GM03348 (cell line): Measurements from ENCODE around the gene UGT1A8.
A peak's percentile ranks its signal among the peaks of the same experiment; 100 is the strongest.
"Not testable (repeated sequence)": the region's sequence is repeated elsewhere in the genome, so short reads cannot be mapped to it uniquely, and the experiment has no call there.

ENCODE experiments used
- DNase-seq: peaks from one replicate; pipeline ENCODE4 v3.0.0; 2012; ENCODE audit warnings: low spot score

UGT1A8 gene

GRCh38 chr2:233686928-233687327 is 69.5 kb downstream of the UGT1A8 start:
- no peak for DNase-seq

GRCh38 chr2:233688341-233688740 is 70.9 kb downstream of the UGT1A8 start:
- DNase-seq = no peak

- no peak for DNase-seq
These were observed 71.6 kb downstream of the UGT1A8 start for GRCh38 chr2:233689031-233689430.

- DNase-seq = no peak
These were observed 72.1 kb downstream of the UGT1A8 start for GRCh38 chr2:233689501-233689900.

- DNase-seq = no peak
These were observed 73.0 kb downstream of the UGT1A8 start for GRCh38 chr2:233690444-233690843.

GRCh38 chr2:233691443-233692433 is 74.3 kb downstream of the UGT1A8 start:
- no peak for DNase-seq

- no peak for DNase-seq
These were observed 75.2 kb downstream of the UGT1A8 start, which contains the start of gene UGT1A6 for GRCh38 chr2:233692648-233693047. Gene UGT1A6, plus strand, starts transcription at chr2:233692890. Its CDS starts 115 bp downstream, at chr2:233693005.

- DNase-seq = no peak
These were observed 76.5 kb downstream of the UGT1A8 start for GRCh38 chr2:233693963-233694362.

- no peak for DNase-seq
These were observed 81.3 kb downstream of the UGT1A8 start for GRCh38 chr2:233698740-233699139.

- DNase-seq = no peak
These were observed 82.1 kb downstream of the UGT1A8 start for GRCh38 chr2:233699424-233700027.

- DNase-seq = peak; percentile 17
These were observed 82.7 kb downstream of the UGT1A8 start for GRCh38 chr2:233700028-233700635.

- not testable (repeated sequence) for DNase-seq
These were observed 83.4 kb downstream of the UGT1A8 start for GRCh38 chr2:233700842-233701241.

- no peak for DNase-seq
These were observed 84.8 kb downstream of the UGT1A8 start for GRCh38 chr2:233702238-233702637.

- DNase-seq = peak; percentile 19
These were observed 88.6 kb downstream of the UGT1A8 start for GRCh38 chr2:233705911-233706506.

- peak; percentile 32 for DNase-seq
These were observed 89.3 kb downstream of the UGT1A8 start for GRCh38 chr2:233706720-233707119.

- peak; percentile 16 for DNase-seq
These were observed 90.7 kb downstream of the UGT1A8 start for GRCh38 chr2:233707940-233708644.

- no peak for DNase-seq
These were observed 91.5 kb downstream of the UGT1A8 start for GRCh38 chr2:233708942-233709341.

- DNase-seq = peak; percentile 89
These were observed 94.0 kb downstream of the UGT1A8 start for GRCh38 chr2:233711312-233712008.

- DNase-seq = no peak
These were observed 95.3 kb downstream of the UGT1A8 start, which contains the start of gene UGT1A5 for GRCh38 chr2:233712611-233713261. Gene UGT1A5, plus strand, starts transcription at chr2:233712907. Its CDS starts 85 bp downstream, at chr2:233712992.

GRCh38 chr2:233713262-233713615 is 95.8 kb downstream of the UGT1A8 start:
- no peak for DNase-seq
